PFSK-1 (cell line): ENCODE measurements around the gene TTC34.

Experiments used
- FOXP2 ChIP-seq: optimal IDR thresholded peaks from 2 replicates; pipeline ENCODE3; 2011; ENCODE audit warnings: borderline replicate concordance, control low read depth, inconsistent platforms; ENCODE audit not compliant: insufficient read depth; ENCODE audit errors: extremely low read length, extremely low read depth
- POLR2AphosphoS5 ChIP-seq: IDR thresholded peaks from 2 replicates; pipeline ENCODE4 v1.6.1; 2012; ENCODE audit warnings: low read depth, mild to moderate bottlenecking, control low read depth, low read length, moderate library complexity
- SIN3A ChIP-seq: IDR thresholded peaks from 2 replicates; pipeline ENCODE4 v1.6.1; 2012; ENCODE audit warnings: mild to moderate bottlenecking, low read length, moderate library complexity, borderline replicate concordance; ENCODE audit not compliant: insufficient read depth
- TAF1 ChIP-seq: IDR thresholded peaks from 2 replicates; pipeline ENCODE4 v1.6.1; 2012; ENCODE audit warnings: low read length, control low read depth, borderline replicate concordance; ENCODE audit not compliant: insufficient read depth
- TF ChIP-seq, protein P1 (sequence below), 2 experiments: IDR thresholded peaks; 2 replicates each; pipeline versions ENCODE4 v1.6.1 to v1.8.0; 2011 to 2012; ENCODE audit warnings: low read depth in 2 of 2, low read length in 2 of 2, control low read depth in 1 of 2, inconsistent platforms in 1 of 2, mild to moderate bottlenecking in 1 of 2, moderate library complexity in 1 of 2; ENCODE audit not compliant: insufficient read depth in 1 of 2

TTC34 gene

GRCh38 chr1:2803931-2804627, 2.6 kb upstream of the TTC34 start:
- TF ChIP-seq SIN3A = no peak
- no peak for TF ChIP-seq TAF1
- TF ChIP-seq, protein P1, sequence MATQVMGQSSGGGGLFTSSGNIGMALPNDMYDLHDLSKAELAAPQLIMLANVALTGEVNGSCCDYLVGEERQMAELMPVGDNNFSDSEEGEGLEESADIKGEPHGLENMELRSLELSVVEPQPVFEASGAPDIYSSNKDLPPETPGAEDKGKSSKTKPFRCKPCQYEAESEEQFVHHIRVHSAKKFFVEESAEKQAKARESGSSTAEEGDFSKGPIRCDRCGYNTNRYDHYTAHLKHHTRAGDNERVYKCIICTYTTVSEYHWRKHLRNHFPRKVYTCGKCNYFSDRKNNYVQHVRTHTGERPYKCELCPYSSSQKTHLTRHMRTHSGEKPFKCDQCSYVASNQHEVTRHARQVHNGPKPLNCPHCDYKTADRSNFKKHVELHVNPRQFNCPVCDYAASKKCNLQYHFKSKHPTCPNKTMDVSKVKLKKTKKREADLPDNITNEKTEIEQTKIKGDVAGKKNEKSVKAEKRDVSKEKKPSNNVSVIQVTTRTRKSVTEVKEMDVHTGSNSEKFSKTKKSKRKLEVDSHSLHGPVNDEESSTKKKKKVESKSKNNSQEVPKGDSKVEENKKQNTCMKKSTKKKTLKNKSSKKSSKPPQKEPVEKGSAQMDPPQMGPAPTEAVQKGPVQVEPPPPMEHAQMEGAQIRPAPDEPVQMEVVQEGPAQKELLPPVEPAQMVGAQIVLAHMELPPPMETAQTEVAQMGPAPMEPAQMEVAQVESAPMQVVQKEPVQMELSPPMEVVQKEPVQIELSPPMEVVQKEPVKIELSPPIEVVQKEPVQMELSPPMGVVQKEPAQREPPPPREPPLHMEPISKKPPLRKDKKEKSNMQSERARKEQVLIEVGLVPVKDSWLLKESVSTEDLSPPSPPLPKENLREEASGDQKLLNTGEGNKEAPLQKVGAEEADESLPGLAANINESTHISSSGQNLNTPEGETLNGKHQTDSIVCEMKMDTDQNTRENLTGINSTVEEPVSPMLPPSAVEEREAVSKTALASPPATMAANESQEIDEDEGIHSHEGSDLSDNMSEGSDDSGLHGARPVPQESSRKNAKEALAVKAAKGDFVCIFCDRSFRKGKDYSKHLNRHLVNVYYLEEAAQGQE (IDR thresholded peaks at IDR 0.05; ENCODE audit: insufficient read depth in 1 of 2, low read depth in 2 of 2, low read length in 2 of 2) = no peak
- TF ChIP-seq POLR2AphosphoS5 = no peak
- no peak for TF ChIP-seq FOXP2

- TF ChIP-seq POLR2AphosphoS5 (no peak), SIN3A (no peak)
Observed at GRCh38 chr1:2803086-2803930, 1.8 kb upstream of the TTC34 start.

GRCh38 chr1:2802421-2802961, 998 bp upstream of the TTC34 start:
- no peak for TF ChIP-seq POLR2AphosphoS5
- no peak for TF ChIP-seq TAF1
- TF ChIP-seq SIN3A = no peak
- TF ChIP-seq, protein P1 (IDR thresholded peaks at IDR 0.05; ENCODE audit: insufficient read depth in 1 of 2, low read depth in 2 of 2, low read length in 2 of 2) = no peak
- TF ChIP-seq FOXP2 = no peak

DNA sequence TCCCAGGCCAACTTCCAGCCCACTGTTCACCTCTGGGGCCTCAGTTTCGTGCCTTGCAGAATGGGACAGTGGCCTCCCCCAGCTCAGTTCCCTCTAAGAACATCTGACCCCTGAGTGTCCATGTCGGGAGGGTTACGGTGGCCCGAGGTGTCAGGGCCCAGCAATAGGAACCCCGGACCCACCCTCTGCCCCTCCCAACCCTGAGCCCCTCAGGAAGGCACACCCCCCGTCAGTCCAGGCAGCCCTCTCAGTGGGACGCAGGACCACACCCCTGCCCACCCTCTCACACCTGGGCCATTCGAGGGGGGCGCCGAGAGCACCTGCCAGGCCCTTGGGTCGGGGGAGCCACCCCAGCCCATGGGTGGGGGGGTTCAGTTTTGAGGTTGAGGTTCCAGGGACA, 447 bp downstream of the TTC34 start:
- TF ChIP-seq TAF1 (no peak), FOXP2 (no peak), POLR2AphosphoS5 (no peak), SIN3A (no peak)
- TF ChIP-seq, protein P1 (IDR thresholded peaks at IDR 0.05; ENCODE audit: insufficient read depth in 1 of 2, low read depth in 2 of 2, low read length in 2 of 2) = no peak

DNA sequence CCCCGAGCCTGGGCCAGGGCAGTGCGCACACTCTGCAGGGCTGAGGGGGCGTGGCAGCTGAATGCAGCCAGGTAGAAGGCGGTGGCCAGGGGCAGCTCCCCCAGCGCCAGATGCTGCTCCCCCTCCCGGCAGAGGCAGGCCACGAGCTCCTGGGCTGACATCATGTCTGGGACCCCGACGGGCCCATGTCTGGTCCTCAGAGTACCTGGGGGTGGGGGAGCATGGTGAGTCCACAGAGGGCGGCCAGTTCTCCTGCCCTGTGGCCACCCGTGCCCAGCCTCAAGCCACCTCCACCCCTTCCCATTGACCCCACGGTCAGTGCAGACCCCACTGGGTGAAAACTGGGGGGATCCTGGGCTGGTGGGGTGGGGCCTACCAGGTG, 838 bp downstream of the TTC34 start:
- TF ChIP-seq FOXP2 (no peak), SIN3A (no peak), POLR2AphosphoS5 (no peak), TAF1 (no peak)
- TF ChIP-seq, protein P1 (IDR thresholded peaks at IDR 0.05; ENCODE audit: insufficient read depth in 1 of 2, low read depth in 2 of 2, low read length in 2 of 2) = no peak
